H1 (cell line): ENCODE measurements around the gene CDKL5. TPM values are rescaled to one million over a fixed set of nuclear protein-coding genes. Genes with fewer than 3 reads are reported as not detected.

Experiments
- CTCF ChIA-PET: fragments of 300-600 bp; sonication (Branson Sonifier 250); formaldehyde crosslinking; loops from one replicate; lab custom pipeline; 2021; ENCODE audit not compliant: partially characterized antibody; lab: Charles Lee
- POLR2A ChIA-PET: fragments of 300-600 bp; sonication (Branson Sonifier 250); formaldehyde crosslinking; loops from one replicate; lab custom pipeline; 2021; ENCODE audit warnings: inconsistent platforms; ENCODE audit not compliant: partially characterized antibody; lab: Charles Lee
- DNase-seq, 2 experiments: peaks; one replicate each; pipeline versions ENCODE4 v3.0.0 to v3.0.0-alpha.2; 2010 to 2022; ENCODE audit warnings: low spot score in 2 of 2, low read depth in 1 of 2, mixed read lengths in 1 of 2
- FAIRE-seq: peaks from 2 replicates; lab custom pipeline; 2011; peaks lifted over from hg19 to GRCh38; lab: Jason Lieb, UNC
- H2AFZ ChIP-seq: 2 replicates; pipeline ENCODE4 v1.8.1; 2012; ENCODE audit warnings: low read length, inconsistent platforms
- H2AK5ac ChIP-seq: 2 replicates; pipeline ENCODE4 v1.6.1; 2013; ENCODE audit warnings: low read depth, low read length
- H2BK120ac ChIP-seq: replicated peaks from 2 replicates; pipeline ENCODE3; 2013; ENCODE audit warnings: low read depth, low read length, inconsistent platforms
- H2BK12ac ChIP-seq: 2 replicates; pipeline ENCODE4 v1.6.1; 2013; ENCODE audit warnings: low read depth, low read length
- H2BK15ac ChIP-seq: 2 replicates; pipeline ENCODE4 v1.6.1; 2013; ENCODE audit warnings: low read length
- H2BK20ac ChIP-seq: 2 replicates; pipeline ENCODE4 v1.6.1; 2013; ENCODE audit warnings: low read length
- H2BK5ac ChIP-seq: 2 replicates; pipeline ENCODE4 v1.6.1; 2013; ENCODE audit warnings: low read depth, low read length
- H3K14ac ChIP-seq: 2 replicates; pipeline ENCODE4 v1.6.1; 2013; ENCODE audit warnings: inconsistent platforms; ENCODE audit not compliant: insufficient read length
- H3K18ac ChIP-seq: 2 replicates; pipeline ENCODE4 v1.6.1; 2013; ENCODE audit warnings: low read length; ENCODE audit errors: extremely low read depth
- H3K23ac ChIP-seq: 2 replicates; pipeline ENCODE4 v1.6.1; 2013; ENCODE audit warnings: inconsistent platforms; ENCODE audit not compliant: insufficient read length
- H3K23me2 ChIP-seq: 2 replicates; pipeline ENCODE4 v1.6.1; 2013; ENCODE audit warnings: low read depth, low read length
- H3K27ac ChIP-seq: 2 replicates; pipeline ENCODE4 v1.6.1; 2011; ENCODE audit warnings: low read depth, low read length, inconsistent platforms
- H3K27me3 ChIP-seq, 4 experiments: replicated peaks in 1 of 4; 1 replicate in 1 of 4; 2 replicates in 3 of 4; pipeline versions ENCODE4 v1.6.1 to v1.8.1; 2011 to 2013; ENCODE audit warnings: low read length in 3 of 4, mild to moderate bottlenecking in 3 of 4, inconsistent platforms in 2 of 4, mixed read lengths in 2 of 4, moderate library complexity in 1 of 4; ENCODE audit not compliant: control insufficient read depth in 3 of 4, insufficient read depth in 3 of 4; ENCODE audit errors: extremely low read depth in 1 of 4
- H3K36me3 ChIP-seq, 4 experiments: 2 replicates each; pipeline versions ENCODE4 v1.6.1 to v1.8.1; 2011 to 2013; ENCODE audit warnings: mild to moderate bottlenecking in 4 of 4, low read length in 3 of 4, moderate library complexity in 2 of 4, control low read depth in 1 of 4, inconsistent platforms in 1 of 4; ENCODE audit not compliant: insufficient read depth in 4 of 4, control insufficient read depth in 2 of 4
- H3K4ac ChIP-seq: replicated peaks from 2 replicates; pipeline ENCODE3; 2013; ENCODE audit warnings: low read length, low read depth, mixed read lengths, inconsistent platforms; ENCODE audit not compliant: insufficient read length
- H3K4me1 ChIP-seq, 4 experiments: replicated peaks in 1 of 4; 1 replicate in 1 of 4; 2 replicates in 3 of 4; pipeline versions ENCODE4 v1.6.1 to v1.8.1; 2011 to 2013; ENCODE audit warnings: low read length in 3 of 4, inconsistent platforms in 2 of 4, mixed read lengths in 1 of 4; ENCODE audit not compliant: insufficient read depth in 4 of 4, control insufficient read depth in 3 of 4
- H3K4me2 ChIP-seq, 2 experiments: 2 replicates each; pipeline versions ENCODE4 v1.6.1 to v1.8.1; 2011 to 2013; ENCODE audit warnings: low read depth in 2 of 2, low read length in 2 of 2, control low read depth in 1 of 2, inconsistent platforms in 1 of 2, mild to moderate bottlenecking in 1 of 2; ENCODE audit not compliant: insufficient read depth in 1 of 2
- H3K4me3 ChIP-seq, 4 experiments: fragments of 200-600, 300-600 bp in 1 of 4; sonication (generic), shearing (Covaris generic), sonication (Bioruptor Twin) in 1 of 4; 2 replicates each; pipeline versions ENCODE4 v1.5.1 to v1.8.1; 2011 to 2016; ENCODE audit warnings: low read length in 4 of 4, low read depth in 3 of 4, control low read depth in 2 of 4, inconsistent platforms in 2 of 4, mild to moderate bottlenecking in 2 of 4, mixed read lengths in 1 of 4, moderate library complexity in 1 of 4; ENCODE audit not compliant: insufficient read depth in 2 of 4; ENCODE audit errors: extremely low read depth in 1 of 4
- H3K56ac ChIP-seq: replicated peaks from 2 replicates; pipeline ENCODE3; 2013; ENCODE audit warnings: low read depth, mild to moderate bottlenecking, mixed read lengths, low read length, inconsistent platforms; ENCODE audit not compliant: insufficient read length
- H3K79me1 ChIP-seq: 2 replicates; pipeline ENCODE4 v1.6.1; 2013; ENCODE audit warnings: low read depth, low read length, control low read depth
- H3K79me2 ChIP-seq, 2 experiments: 2 replicates each; pipeline versions ENCODE4 v1.6.1 to v1.8.1; 2012 to 2013; ENCODE audit warnings: low read length in 2 of 2, mild to moderate bottlenecking in 2 of 2, inconsistent platforms in 1 of 2; ENCODE audit not compliant: insufficient read depth in 2 of 2, control insufficient read depth in 1 of 2
- H3K9ac ChIP-seq, 4 experiments: replicated peaks in 1 of 4; 1 replicate in 1 of 4; 2 replicates in 3 of 4; pipeline versions ENCODE4 v1.6.1 to v1.8.1; 2011 to 2013; ENCODE audit warnings: low read depth in 3 of 4, low read length in 3 of 4, control low read depth in 2 of 4, mild to moderate bottlenecking in 2 of 4, moderate library complexity in 2 of 4, inconsistent platforms in 1 of 4; ENCODE audit errors: extremely low read depth in 1 of 4
- H3K9me3 ChIP-seq, 2 experiments: 2 replicates each; pipeline versions ENCODE4 v1.6.1 to v1.8.1; 2012 to 2013; ENCODE audit warnings: mild to moderate bottlenecking in 2 of 2, moderate library complexity in 2 of 2, control low read depth in 1 of 2, inconsistent platforms in 1 of 2, low read depth in 1 of 2, low read length in 1 of 2, mixed read lengths in 1 of 2; ENCODE audit not compliant: insufficient read depth in 2 of 2
- H4K20me1 ChIP-seq, 2 experiments: replicated peaks in 1 of 2; 2 replicates each; pipeline versions ENCODE3 to v1.8.1; 2011 to 2013; ENCODE audit warnings: inconsistent platforms in 2 of 2, low read length in 2 of 2, mild to moderate bottlenecking in 1 of 2; ENCODE audit not compliant: insufficient read depth in 2 of 2, control insufficient read depth in 1 of 2
- H4K5ac ChIP-seq: 2 replicates; pipeline ENCODE4 v1.6.1; 2013; ENCODE audit warnings: low read length, low read depth, mixed read lengths, inconsistent platforms; ENCODE audit not compliant: insufficient read length
- H4K8ac ChIP-seq: 2 replicates; pipeline ENCODE4 v1.8.0; 2013; ENCODE audit warnings: mild to moderate bottlenecking, moderate library complexity, low read length, inconsistent platforms; ENCODE audit not compliant: insufficient read depth; ENCODE audit errors: extremely low read depth
- H4K91ac ChIP-seq: replicated peaks from 2 replicates; pipeline ENCODE3; 2013; ENCODE audit warnings: low read length, mixed read lengths, inconsistent platforms; ENCODE audit not compliant: insufficient read length
- FOSL1 ChIP-seq: IDR thresholded peaks from 2 replicates; pipeline ENCODE4 v1.6.1; 2011; ENCODE audit warnings: mild to moderate bottlenecking, low read depth, low read length, moderate library complexity; ENCODE audit not compliant: insufficient read depth
- JUND ChIP-seq: IDR thresholded peaks from 2 replicates; pipeline ENCODE4 v1.6.1; 2011; ENCODE audit warnings: mild to moderate bottlenecking, improper control_type of control experiment, low read length
- KDM5A ChIP-seq: fragments of 200-600 bp; IDR thresholded peaks from 2 replicates; pipeline ENCODE4 v1.7.1; 2012; ENCODE audit warnings: mild to moderate bottlenecking, low read length, inconsistent platforms, mixed read lengths
- POLR2AphosphoS5 ChIP-seq: IDR thresholded peaks from 2 replicates; pipeline ENCODE4 v1.6.1; 2011; ENCODE audit warnings: low read depth, low read length
- SIX5 ChIP-seq: IDR thresholded peaks from 2 replicates; pipeline ENCODE4 v1.6.1; 2011; ENCODE audit warnings: mild to moderate bottlenecking, low read depth, low read length
- TAF7 ChIP-seq: optimal IDR thresholded peaks from 2 replicates; pipeline ENCODE3; 2011; ENCODE audit warnings: low read depth, mild to moderate bottlenecking, inconsistent platforms, low read length, moderate library complexity, borderline replicate concordance
- TCF12 ChIP-seq: IDR thresholded peaks from 2 replicates; pipeline ENCODE4 v1.6.1; 2011; ENCODE audit warnings: low read depth, mild to moderate bottlenecking, low read length
- WGBS, 2 experiments: shearing (Covaris generic) in 1 of 2; methylation state at CpG; one replicate each; pipeline versions ENCODE4 v1.1.6 to v1.1.7; 2013 to 2015; ENCODE audit warnings: low lambda C conversion rate in 2 of 2, mixed read lengths in 2 of 2, inconsistent platforms in 1 of 2, low coverage in 1 of 2, missing lambda C conversion rate in 1 of 2; ENCODE audit not compliant: insufficient replicate concordance in 2 of 2, insufficient coverage in 1 of 2, insufficient read length in 1 of 2; ENCODE audit errors: extremely low coverage in 1 of 2, missing lambda C conversion rate in 1 of 2; 5-methylcytosine and 5-hydroxymethylcytosine counted together
- polyA plus RNA-seq, 7 experiments: library from polyadenylated mRNA; depleted of rRNA in 3 of 7; stranded (reverse) in 5 of 7; unstranded in 2 of 7; fragments of >200 nt in 5 of 7; fragments of 200-250 nt in 2 of 7; gene quantifications; 1 replicate in 5 of 7; 2 replicates in 1 of 7; 4 replicates in 1 of 7; pipeline versions ENCODE4 v1.2.1 to v1.2.3, GENCODE V29; 2011 to 2013; ENCODE audit warnings: missing spikeins in 2 of 7, mixed read lengths in 2 of 7
- total RNA-seq: library from RNA; stranded (reverse); fragmentation: NEBNext Ultra II Directional; extraction: Animal tissue kit (Norgen Biotek cat#: 25700); gene quantifications from 2 replicates; pipeline ENCODE4 v1.2.1, GENCODE V29; 2021
- TF ChIP-seq, protein P1 (sequence below): IDR thresholded peaks from 2 replicates; pipeline ENCODE4 v1.6.1; 2012; ENCODE audit warnings: inconsistent platforms

The CDKL5 gene
- total and polyA plus RNA-seq, 2 of the 8 experiments (the other 6 are each of a cell fraction or from before 2014, with no cell fraction given): 5.5 to 15.6 TPM

DNA sequence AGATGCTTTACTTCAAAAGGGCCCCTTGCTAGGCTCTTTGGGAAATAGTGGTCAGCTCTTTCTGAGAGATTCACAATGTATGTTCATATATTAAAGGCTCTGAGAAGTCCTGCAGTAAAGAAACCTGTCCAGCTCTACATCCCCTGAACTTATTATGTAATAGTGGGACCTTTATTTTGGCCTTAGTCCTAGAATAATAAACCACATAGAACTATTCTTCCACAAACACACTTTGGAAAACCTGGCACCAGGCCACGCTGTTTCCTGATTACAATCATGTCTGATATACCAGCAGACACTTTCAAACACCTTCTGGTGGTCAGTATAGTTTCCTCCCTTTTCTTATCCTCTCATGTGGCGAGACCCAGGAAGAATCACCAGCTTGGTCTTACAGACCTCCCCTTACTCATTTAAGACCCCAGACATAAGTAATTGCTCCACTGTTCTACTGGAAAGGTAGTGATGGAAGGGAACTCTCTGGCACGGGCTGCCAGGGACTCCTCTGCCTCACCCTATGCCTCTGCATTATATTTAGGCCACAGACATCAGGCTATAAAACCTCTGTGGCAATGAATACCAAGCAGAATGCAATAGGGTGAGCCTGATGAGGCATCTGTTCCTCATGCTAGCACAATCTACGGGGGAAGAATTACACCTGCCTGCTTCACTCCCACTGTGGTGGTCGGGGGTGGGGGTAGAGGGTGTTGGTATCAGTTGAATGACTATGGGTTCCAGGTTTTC lies 276.4 kb downstream of the CDKL5 start:
- CTCF ChIA-PET: no interaction called here
- H3K4me3 ChIP-seq: no peak overlapping the region
- 85% methylated on average over 4 of the region's 5 CpGs; no CpG with 5 or more reads in 1 of the 2 experiments for WGBS, 2 experiments

More for the DNA sequence above, 276.4 kb downstream of the CDKL5 start:
- Histone ChIP-seq H3K27me3 (no peaks in the 10 kb centered on the region), H3K79me2 (no peaks in the 10 kb centered on the region), H3K9ac (no peak overlapping the region), H3K56ac (no peak overlapping the region), H2BK120ac (no peak overlapping the region), H4K8ac (no peak overlapping the region), H3K79me1 (no peaks in the 10 kb centered on the region), H3K23ac (no peak overlapping the region), H3K27ac (no peak overlapping the region), H3K4ac (no peak overlapping the region), H3K4me1 (no peaks in the 10 kb centered on the region), H4K91ac (no peak overlapping the region), H2AK5ac (no peak overlapping the region), H3K18ac (no peak overlapping the region), H3K9me3 (no peaks in the 10 kb centered on the region), H2BK5ac (no peak overlapping the region), H2BK15ac (no peak overlapping the region), H3K14ac (no peak overlapping the region), H4K5ac (no peak overlapping the region), H2AFZ (no peak overlapping the region), H2BK20ac (no peak overlapping the region), H3K23me2 (no peaks in the 10 kb centered on the region), H2BK12ac (no peak overlapping the region), H4K20me1 (no peaks in the 10 kb centered on the region), H3K4me2 (no peak overlapping the region), H3K36me3 (no peaks in the 10 kb centered on the region)
- DNase-seq (no peak), FAIRE-seq (no peak)
- POLR2A ChIA-PET: interaction anchor here (1.3 kb wide), 1 partner anchor 183 kb away, joined by 3 read pairs; no protein-coding TSS in a partner anchor
- TF ChIP-seq POLR2AphosphoS5 (no peak), TCF12 (no peak), JUND (no peak), KDM5A (no peak), FOSL1 (no peak), SIX5 (no peak), TAF7 (no peak)
- TF ChIP-seq, protein P1, sequence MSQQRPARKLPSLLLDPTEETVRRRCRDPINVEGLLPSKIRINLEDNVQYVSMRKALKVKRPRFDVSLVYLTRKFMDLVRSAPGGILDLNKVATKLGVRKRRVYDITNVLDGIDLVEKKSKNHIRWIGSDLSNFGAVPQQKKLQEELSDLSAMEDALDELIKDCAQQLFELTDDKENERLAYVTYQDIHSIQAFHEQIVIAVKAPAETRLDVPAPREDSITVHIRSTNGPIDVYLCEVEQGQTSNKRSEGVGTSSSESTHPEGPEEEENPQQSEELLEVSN: no peak
